Lower lobe of right lung (tissue), 2 donors: ENCODE measurements around the gene CDC20B. TPM values are rescaled to one million over a fixed set of nuclear protein-coding genes. Genes with fewer than 3 reads are reported as not detected.

Experiments
- ATAC-seq, 2 donors: fragments of 200-7000 bp; cut with Tn5 transposase; one replicate each; pipeline ENCODE4 v1.9.1; 2020 to 2022; ENCODE audit warnings: mild to moderate bottlenecking in 2 of 2, moderate library complexity in 2 of 2
- DNase-seq: peaks from one replicate; pipeline ENCODE4 v3.0.0-alpha.2; 2020
- H3K27ac ChIP-seq: fragments of 200-600 bp; one replicate; pipeline ENCODE4 v1.8.0; 2022
- H3K27me3 ChIP-seq: fragments of 200-600 bp; one replicate; pipeline ENCODE4 v1.8.0; 2022; ENCODE audit warnings: low read depth
- H3K36me3 ChIP-seq: fragments of 200-600 bp; one replicate; pipeline ENCODE4 v1.8.0; 2022; ENCODE audit warnings: mild to moderate bottlenecking
- H3K4me1 ChIP-seq: fragments of 200-600 bp; one replicate; pipeline ENCODE4 v1.8.0; 2022
- H3K4me3 ChIP-seq: fragments of 200-600 bp; one replicate; pipeline ENCODE4 v1.8.0; 2022; ENCODE audit warnings: mild to moderate bottlenecking
- H3K9me3 ChIP-seq: fragments of 200-600 bp; one replicate; pipeline ENCODE4 v1.8.0; 2022
- intact Hi-C: fragments of 100-400 bp; cut with DNase I; formaldehyde crosslinking; loops from one replicate; pipeline ENCODE4 v1.11.0; 2022
- total RNA-seq: library from RNA; stranded (reverse); fragmentation: NEBNext Ultra II Directional; extraction: Animal tissue kit (Norgen Biotek cat#: 25700); gene quantifications from one replicate; pipeline ENCODE4 v1.2.1, GENCODE V29; 2021
- TF ChIP-seq, protein P1 (sequence below): fragments of 200-600 bp; IDR thresholded peaks from one replicate; pipeline ENCODE4 v1.8.0; 2022; ENCODE audit warnings: antibody characterized with exemption, mild to moderate bottlenecking
- donor health status: DM: no; HTN: yes; CAD: no; lungs with severe emphysema.

The CDC20B gene
- total RNA-seq, 1 donor from 2014 or later = 0.24 TPM

DNA sequence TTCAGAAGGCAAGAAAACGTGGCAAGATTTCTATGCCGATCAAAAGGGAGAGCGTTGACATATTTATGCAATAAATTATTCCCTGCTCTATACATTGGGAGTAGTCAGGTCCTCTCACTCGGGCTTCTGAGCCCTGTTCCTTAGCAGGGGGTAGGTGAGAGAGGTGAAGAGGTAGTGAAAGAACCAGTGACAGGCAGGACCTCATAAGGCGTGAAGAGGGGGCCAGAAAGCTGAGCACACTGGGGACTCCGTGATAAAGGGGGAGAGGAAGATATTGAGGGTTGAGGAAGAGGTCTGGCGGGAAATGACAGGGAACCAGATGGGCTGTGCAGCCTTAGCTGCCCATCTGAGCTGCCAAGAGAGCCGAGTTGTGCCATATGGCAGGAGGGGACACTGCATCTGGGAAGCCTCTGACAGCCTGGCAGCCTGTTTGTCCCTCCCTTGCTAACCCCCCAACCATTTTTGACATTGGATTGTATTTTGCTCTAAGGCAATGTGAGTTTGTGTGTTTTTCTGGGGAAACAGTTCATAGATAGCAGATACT lies 782 bp upstream of the CDC20B start:
- peaks cover 33% of the 10 kb centered on the region for H3K4me1 ChIP-seq
- H3K27me3 ChIP-seq = peaks cover 62% of the 10 kb centered on the region
- peak overlapping the region; percentile 54 for H3K4me3 ChIP-seq
- ATAC-seq (no peak), DNase-seq (no peak)
- H3K9me3 ChIP-seq = no peaks in the 10 kb centered on the region
- TF ChIP-seq, protein P1, sequence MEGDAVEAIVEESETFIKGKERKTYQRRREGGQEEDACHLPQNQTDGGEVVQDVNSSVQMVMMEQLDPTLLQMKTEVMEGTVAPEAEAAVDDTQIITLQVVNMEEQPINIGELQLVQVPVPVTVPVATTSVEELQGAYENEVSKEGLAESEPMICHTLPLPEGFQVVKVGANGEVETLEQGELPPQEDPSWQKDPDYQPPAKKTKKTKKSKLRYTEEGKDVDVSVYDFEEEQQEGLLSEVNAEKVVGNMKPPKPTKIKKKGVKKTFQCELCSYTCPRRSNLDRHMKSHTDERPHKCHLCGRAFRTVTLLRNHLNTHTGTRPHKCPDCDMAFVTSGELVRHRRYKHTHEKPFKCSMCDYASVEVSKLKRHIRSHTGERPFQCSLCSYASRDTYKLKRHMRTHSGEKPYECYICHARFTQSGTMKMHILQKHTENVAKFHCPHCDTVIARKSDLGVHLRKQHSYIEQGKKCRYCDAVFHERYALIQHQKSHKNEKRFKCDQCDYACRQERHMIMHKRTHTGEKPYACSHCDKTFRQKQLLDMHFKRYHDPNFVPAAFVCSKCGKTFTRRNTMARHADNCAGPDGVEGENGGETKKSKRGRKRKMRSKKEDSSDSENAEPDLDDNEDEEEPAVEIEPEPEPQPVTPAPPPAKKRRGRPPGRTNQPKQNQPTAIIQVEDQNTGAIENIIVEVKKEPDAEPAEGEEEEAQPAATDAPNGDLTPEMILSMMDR = no peak
- H3K27ac ChIP-seq = no peak overlapping the region
- intact Hi-C loops = no loop called here
- H3K36me3 ChIP-seq = no peaks in the 10 kb centered on the region

GRCh38 chr5:55172051-55172899 lies 702 bp downstream of the CDC20B start:
- DNase-seq (no peak), ATAC-seq (peak; percentile 90 to 93)
- Histone ChIP-seq H3K4me1 (peaks cover 33% of the 10 kb centered on the region), H3K9me3 (no peaks in the 10 kb centered on the region), H3K36me3 (no peaks in the 10 kb centered on the region), H3K4me3 (peak overlapping the region; percentile 54), H3K27me3 (peaks cover 47% of the 10 kb centered on the region), H3K27ac (no peak overlapping the region)
- TF ChIP-seq, protein P1 = peak; percentile 87
- intact Hi-C loops = no loop called here

GRCh38 chr5:55171471-55171870 lies 1.5 kb downstream of the CDC20B start:
- ATAC-seq = no peak
- Histone ChIP-seq H3K9me3 (no peaks in the 10 kb centered on the region), H3K27ac (no peak overlapping the region), H3K27me3 (peaks cover 39% of the 10 kb centered on the region), H3K36me3 (no peaks in the 10 kb centered on the region), H3K4me3 (no peak overlapping the region), H3K4me1 (peaks cover 27% of the 10 kb centered on the region)
- TF ChIP-seq, protein P1 = no peak
- intact Hi-C loops = no loop called here
- DNase-seq = no peak

DNA sequence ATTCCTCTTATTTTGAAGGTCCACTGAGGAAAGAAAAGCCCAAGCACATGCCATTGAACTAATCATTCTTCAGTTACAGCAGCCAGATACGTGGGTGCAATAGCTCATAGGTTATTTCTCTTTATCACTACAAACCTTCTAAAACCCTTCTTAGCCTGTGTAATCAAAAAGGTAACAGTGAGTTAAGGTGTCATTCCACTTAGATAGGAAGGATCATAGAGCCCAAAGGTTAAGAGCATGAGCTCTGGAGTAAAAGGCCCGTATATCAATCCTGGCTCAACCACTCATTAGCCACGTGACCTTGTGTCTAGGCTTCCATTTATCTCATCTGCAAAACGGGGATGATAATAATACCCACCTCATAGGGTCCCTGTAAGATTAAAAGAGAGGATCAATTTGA lies 10.3 kb downstream of the CDC20B start:
- no peaks in the 10 kb centered on the region for H3K27me3 ChIP-seq
- H3K27ac ChIP-seq = no peak overlapping the region
- no peaks in the 10 kb centered on the region for H3K4me1 ChIP-seq
- DNase-seq (no peak), ATAC-seq (no peak)
- intact Hi-C loops = no loop called here
- TF ChIP-seq, protein P1 = no peak
- peaks cover 4% of the 10 kb centered on the region for H3K36me3 ChIP-seq
- H3K4me3 ChIP-seq = no peak overlapping the region
- H3K9me3 ChIP-seq = no peaks in the 10 kb centered on the region

DNA sequence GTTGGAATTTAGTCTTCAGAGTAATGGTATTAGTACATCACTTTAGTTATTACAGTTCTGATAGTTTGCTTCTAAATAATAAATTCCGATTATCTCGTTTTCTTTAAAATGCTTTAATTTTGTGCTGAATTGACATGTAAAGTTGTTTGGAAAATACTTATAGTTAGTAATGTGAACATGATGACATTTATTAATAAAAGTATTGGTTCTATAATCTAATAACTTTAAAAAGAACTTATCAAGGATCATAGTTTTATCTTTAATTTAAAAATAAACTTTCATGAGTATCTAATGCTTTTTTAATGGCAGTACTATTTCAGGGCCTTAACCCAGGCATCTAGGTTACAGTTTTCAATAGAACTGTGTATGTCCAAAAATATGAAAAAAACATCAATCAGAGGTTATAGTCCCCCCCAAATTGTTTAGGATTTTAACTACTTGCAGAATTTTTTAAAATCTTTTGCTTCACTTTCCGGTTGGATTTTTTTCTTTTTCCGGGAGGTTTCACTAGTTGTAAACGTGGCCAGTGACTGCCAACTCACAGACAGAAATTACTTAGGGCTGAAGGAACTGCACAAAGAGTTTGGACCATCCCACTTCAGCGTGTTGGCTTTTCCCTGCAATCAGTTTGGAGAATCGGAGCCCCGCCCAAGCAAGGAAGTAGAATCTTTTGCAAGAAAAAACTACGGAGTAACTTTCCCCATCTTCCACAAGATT lies 12.3 kb downstream of the CDC20B start:
- Histone ChIP-seq H3K9me3 (no peaks in the 10 kb centered on the region), H3K4me3 (peak overlapping the region; percentile 43), H3K27ac (no peak overlapping the region), H3K4me1 (no peaks in the 10 kb centered on the region), H3K36me3 (no peaks in the 10 kb centered on the region), H3K27me3 (no peaks in the 10 kb centered on the region)
- intact Hi-C loops = no loop called here
- TF ChIP-seq, protein P1 = no peak
- DNase-seq = no peak
- peak in 1 of 2 donors; percentile 56 for ATAC-seq
